OCI-LY1 (cell line): ENCODE measurements around the gene PTPRG.

Source experiments
- H2AFZ ChIP-seq: fragments of 200-600 bp; sonication (generic), shearing (Covaris generic); 2 replicates; pipeline ENCODE4 v1.6.0; 2014; ENCODE audit warnings: antibody characterized with exemption, mild to moderate bottlenecking, low read length
- H3F3A ChIP-seq: fragments of 200-600 bp; sonication (generic), shearing (Covaris generic); 2 replicates; pipeline ENCODE4 v1.6.0; 2014; ENCODE audit warnings: mild to moderate bottlenecking, antibody characterized with exemption, low read length, moderate library complexity; ENCODE audit not compliant: insufficient read depth
- H3K27ac ChIP-seq: fragments of 200-600 bp; sonication (generic); 2 replicates; pipeline ENCODE4 v1.5.1; 2014; ENCODE audit warnings: low read length, mixed run types, mild to moderate bottlenecking, low read depth; ENCODE audit not compliant: poor library complexity, severe bottlenecking
- H3K27me3 ChIP-seq: fragments of 200-600 bp; sonication (generic); 2 replicates; pipeline ENCODE4 v1.6.0; 2014; ENCODE audit warnings: antibody characterized with exemption, mild to moderate bottlenecking, low read length, moderate library complexity; ENCODE audit not compliant: insufficient read depth
- H3K36me3 ChIP-seq: fragments of 200-600 bp; sonication (generic); 2 replicates; pipeline ENCODE4 v1.6.1; 2014; ENCODE audit warnings: mild to moderate bottlenecking, antibody characterized with exemption, low read length, moderate library complexity, mixed read lengths; ENCODE audit not compliant: insufficient read depth
- H3K4me1 ChIP-seq: fragments of 200-600 bp; sonication (generic); 2 replicates; pipeline ENCODE4 v1.5.1; 2014; ENCODE audit warnings: mild to moderate bottlenecking, low read length, moderate library complexity; ENCODE audit not compliant: insufficient read depth, severe bottlenecking
- H3K4me2 ChIP-seq: fragments of 200-600 bp; sonication (generic), shearing (Covaris generic); 2 replicates; pipeline ENCODE4 v1.6.1; 2014; ENCODE audit warnings: low read length
- H3K4me3 ChIP-seq: fragments of 200-600 bp; sonication (generic); 2 replicates; pipeline ENCODE4 v1.5.1; 2014; ENCODE audit warnings: low read length, low read depth, mild to moderate bottlenecking, mixed read lengths; ENCODE audit not compliant: poor library complexity, severe bottlenecking
- H3K79me2 ChIP-seq: fragments of 200-600 bp; shearing (Covaris generic); 2 replicates; pipeline ENCODE4 v1.6.1; 2016; ENCODE audit warnings: mixed run types, low read length, mixed read lengths; ENCODE audit not compliant: insufficient read depth
- H3K9ac ChIP-seq: fragments of 200-600 bp; sonication (generic), shearing (Covaris generic); 2 replicates; pipeline ENCODE4 v1.6.1; 2014; ENCODE audit warnings: mild to moderate bottlenecking, low read length, mixed read lengths
- H3K9me2 ChIP-seq: fragments of 200-600 bp; sonication (generic), shearing (Covaris generic); 2 replicates; pipeline ENCODE4 v1.6.1; 2014; ENCODE audit warnings: low read depth, mild to moderate bottlenecking, low read length, mixed read lengths
- H3K9me3 ChIP-seq: fragments of 200-600 bp; shearing (Covaris generic); 2 replicates; pipeline ENCODE4 v1.6.1; 2014; ENCODE audit warnings: low read length, mixed read lengths
- H4K20me1 ChIP-seq: fragments of 200-600 bp; sonication (generic), shearing (Covaris generic); 2 replicates; pipeline ENCODE4 v1.6.0; 2016; ENCODE audit warnings: mild to moderate bottlenecking, low read length; ENCODE audit not compliant: insufficient read depth
- EZH2 ChIP-seq: fragments of 200-600 bp; sonication (generic), shearing (Covaris generic); IDR thresholded peaks from 2 replicates; pipeline ENCODE4 v1.8.0; 2017; ENCODE audit warnings: borderline replicate concordance, mixed run types, mild to moderate bottlenecking, antibody characterized with exemption, low read length, moderate library complexity, mixed read lengths
- TF ChIP-seq, protein P1 (sequence below): fragments of 200-600 bp; sonication (generic), shearing (Covaris generic); IDR thresholded peaks from 2 replicates; pipeline ENCODE4 v1.5.1; 2017; ENCODE audit warnings: mild to moderate bottlenecking, antibody characterized with exemption, low read length, moderate library complexity, mixed read lengths

Gene PTPRG

GRCh38 chr3:62209101-62209500 is 647.7 kb downstream of the PTPRG start:
- Histone ChIP-seq H2AFZ (no peak overlapping the region), H3K9me2 (no peaks in the 10 kb centered on the region), H3F3A (no peaks in the 10 kb centered on the region), H4K20me1 (no peaks in the 10 kb centered on the region), H3K79me2 (no peaks in the 10 kb centered on the region), H3K4me3 (no peak overlapping the region), H3K27ac (no peak overlapping the region), H3K9me3 (no peaks in the 10 kb centered on the region), H3K9ac (no peak overlapping the region), H3K27me3 (no peaks in the 10 kb centered on the region), H3K36me3 (no peaks in the 10 kb centered on the region), H3K4me2 (no peak overlapping the region), H3K4me1 (no peaks in the 10 kb centered on the region)
- TF ChIP-seq, protein P1, sequence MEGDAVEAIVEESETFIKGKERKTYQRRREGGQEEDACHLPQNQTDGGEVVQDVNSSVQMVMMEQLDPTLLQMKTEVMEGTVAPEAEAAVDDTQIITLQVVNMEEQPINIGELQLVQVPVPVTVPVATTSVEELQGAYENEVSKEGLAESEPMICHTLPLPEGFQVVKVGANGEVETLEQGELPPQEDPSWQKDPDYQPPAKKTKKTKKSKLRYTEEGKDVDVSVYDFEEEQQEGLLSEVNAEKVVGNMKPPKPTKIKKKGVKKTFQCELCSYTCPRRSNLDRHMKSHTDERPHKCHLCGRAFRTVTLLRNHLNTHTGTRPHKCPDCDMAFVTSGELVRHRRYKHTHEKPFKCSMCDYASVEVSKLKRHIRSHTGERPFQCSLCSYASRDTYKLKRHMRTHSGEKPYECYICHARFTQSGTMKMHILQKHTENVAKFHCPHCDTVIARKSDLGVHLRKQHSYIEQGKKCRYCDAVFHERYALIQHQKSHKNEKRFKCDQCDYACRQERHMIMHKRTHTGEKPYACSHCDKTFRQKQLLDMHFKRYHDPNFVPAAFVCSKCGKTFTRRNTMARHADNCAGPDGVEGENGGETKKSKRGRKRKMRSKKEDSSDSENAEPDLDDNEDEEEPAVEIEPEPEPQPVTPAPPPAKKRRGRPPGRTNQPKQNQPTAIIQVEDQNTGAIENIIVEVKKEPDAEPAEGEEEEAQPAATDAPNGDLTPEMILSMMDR: no peak
- TF ChIP-seq EZH2: no peak

- Histone ChIP-seq H3K4me3 (no peak overlapping the region), H3K9me3 (no peaks in the 10 kb centered on the region), H3K36me3 (no peaks in the 10 kb centered on the region), H3F3A (no peaks in the 10 kb centered on the region), H3K4me2 (no peak overlapping the region), H3K27ac (no peak overlapping the region), H2AFZ (no peak overlapping the region), H4K20me1 (no peaks in the 10 kb centered on the region), H3K9ac (no peak overlapping the region), H3K9me2 (no peaks in the 10 kb centered on the region), H3K79me2 (no peaks in the 10 kb centered on the region), H3K27me3 (no peaks in the 10 kb centered on the region), H3K4me1 (no peaks in the 10 kb centered on the region)
- TF ChIP-seq EZH2: no peak
These were observed 648.6 kb downstream of the PTPRG start for GRCh38 chr3:62210011-62210410.

GRCh38 chr3:62211675-62212429 is 650.5 kb downstream of the PTPRG start:
- Histone ChIP-seq H2AFZ (no peak overlapping the region), H3K4me2 (no peak overlapping the region), H3K36me3 (no peaks in the 10 kb centered on the region), H3F3A (no peaks in the 10 kb centered on the region), H3K27me3 (no peaks in the 10 kb centered on the region), H3K4me3 (no peak overlapping the region), H4K20me1 (no peaks in the 10 kb centered on the region), H3K4me1 (no peaks in the 10 kb centered on the region), H3K27ac (no peak overlapping the region), H3K9ac (no peak overlapping the region), H3K79me2 (no peaks in the 10 kb centered on the region), H3K9me2 (no peaks in the 10 kb centered on the region), H3K9me3 (no peaks in the 10 kb centered on the region)
- TF ChIP-seq, protein P1: no peak
- no peak for TF ChIP-seq EZH2

- no peaks in the 10 kb centered on the region for H3K79me2 ChIP-seq
- no peak overlapping the region for H3K9ac ChIP-seq
- no peaks in the 10 kb centered on the region for H3K36me3 ChIP-seq
- H3K4me1 ChIP-seq: no peaks in the 10 kb centered on the region
- no peaks in the 10 kb centered on the region for H4K20me1 ChIP-seq
- H3K4me2 ChIP-seq: no peak overlapping the region
- H3K4me3 ChIP-seq: no peak overlapping the region
- H3K9me2 ChIP-seq: no peaks in the 10 kb centered on the region
- H3K27me3 ChIP-seq: no peaks in the 10 kb centered on the region
- no peaks in the 10 kb centered on the region for H3F3A ChIP-seq
- no peaks in the 10 kb centered on the region for H3K9me3 ChIP-seq
- H3K27ac ChIP-seq: no peak overlapping the region
- H2AFZ ChIP-seq: no peak overlapping the region
- TF ChIP-seq EZH2: no peak
- TF ChIP-seq, protein P1: no peak
These were observed 653.5 kb downstream of the PTPRG start for GRCh38 chr3:62214850-62215249.
